ENCODE data around the gene OCA2.

OCA2 gene

GRCh38 chr15:27763514-27763913 lies 335.6 kb downstream of the OCA2 start:
- no peak overlapping the region for H3K27ac ChIP-seq (ENCODE audit: low read length)
- H3K79me2 ChIP-seq (ENCODE audit: low read length), result no peaks in the 10 kb centered on the region
- H3K36me3 ChIP-seq (replicated peaks; ENCODE audit: insufficient read depth, low read length), result no peaks in the 10 kb centered on the region
- no peak overlapping the region for H3K9ac ChIP-seq (ENCODE audit: low read length)
- H3K27me3 ChIP-seq (replicated peaks; ENCODE audit: insufficient read depth, low read length), result no peaks in the 10 kb centered on the region
- TF ChIP-seq EZH2 (optimal IDR thresholded peaks at IDR 0.05; ENCODE audit: low read depth, low read length) (no peak), CTCF (IDR thresholded peaks at IDR 0.05; ENCODE audit: low read length) (no peak), EZH2phosphoT487 (IDR thresholded peaks at IDR 0.05; ENCODE audit: low read length) (no peak)
- H3K9me2 ChIP-seq (replicated peaks; ENCODE audit: insufficient read depth, low read length), result no peaks in the 10 kb centered on the region
- H3K9me3 ChIP-seq (replicated peaks; ENCODE audit: insufficient read depth, low read length), result no peaks in the 10 kb centered on the region
- no peaks in the 10 kb centered on the region for H3K4me1 ChIP-seq (ENCODE audit: low read length)
- no peak overlapping the region for H2AFZ ChIP-seq (ENCODE audit: low read length)
- no peak overlapping the region for H3K4me2 ChIP-seq (ENCODE audit: low read depth, low read length)
- no peaks in the 10 kb centered on the region for H3F3A ChIP-seq (ENCODE audit: insufficient read depth, low read length)
- DNase-seq, result no peak
- no peaks in the 10 kb centered on the region for H4K20me1 ChIP-seq (ENCODE audit: insufficient read depth, low read length)
- H3K4me3 ChIP-seq (ENCODE audit: low read length), result no peak overlapping the region

GRCh38 chr15:27762471-27762870 lies 336.6 kb downstream of the OCA2 start:
- H3K27me3 ChIP-seq (replicated peaks; ENCODE audit: insufficient read depth, low read length), result no peaks in the 10 kb centered on the region
- no peaks in the 10 kb centered on the region for H3K4me1 ChIP-seq (ENCODE audit: low read length)
- no peak for DNase-seq
- no peaks in the 10 kb centered on the region for H4K20me1 ChIP-seq (ENCODE audit: insufficient read depth, low read length)
- no peaks in the 10 kb centered on the region for H3K9me3 ChIP-seq (replicated peaks; ENCODE audit: insufficient read depth, low read length)
- no peak overlapping the region for H2AFZ ChIP-seq (ENCODE audit: low read length)
- H3K27ac ChIP-seq (ENCODE audit: low read length), result no peak overlapping the region
- no peak overlapping the region for H3K4me2 ChIP-seq (ENCODE audit: low read depth, low read length)
- H3F3A ChIP-seq (ENCODE audit: insufficient read depth, low read length), result no peaks in the 10 kb centered on the region
- H3K9me2 ChIP-seq (replicated peaks; ENCODE audit: insufficient read depth, low read length), result no peaks in the 10 kb centered on the region
- TF ChIP-seq EZH2phosphoT487 (IDR thresholded peaks at IDR 0.05; ENCODE audit: low read length) (no peak), CTCF (IDR thresholded peaks at IDR 0.05; ENCODE audit: low read length) (no peak), EZH2 (optimal IDR thresholded peaks at IDR 0.05; ENCODE audit: low read depth, low read length) (no peak)
- H3K4me3 ChIP-seq (ENCODE audit: low read length), result no peak overlapping the region
- H3K79me2 ChIP-seq (ENCODE audit: low read length), result no peaks in the 10 kb centered on the region
- H3K36me3 ChIP-seq (replicated peaks; ENCODE audit: insufficient read depth, low read length), result no peaks in the 10 kb centered on the region
- no peak overlapping the region for H3K9ac ChIP-seq (ENCODE audit: low read length)

- Histone ChIP-seq H3K4me2 (ENCODE audit: low read depth, low read length) (no peak overlapping the region), H3K27me3 (replicated peaks; ENCODE audit: insufficient read depth, low read length) (no peaks in the 10 kb centered on the region), H3K4me1 (ENCODE audit: low read length) (no peaks in the 10 kb centered on the region), H3K9ac (ENCODE audit: low read length) (no peak overlapping the region), H3K27ac (ENCODE audit: low read length) (no peak overlapping the region), H3K79me2 (ENCODE audit: low read length) (no peaks in the 10 kb centered on the region), H4K20me1 (ENCODE audit: insufficient read depth, low read length) (no peaks in the 10 kb centered on the region), H2AFZ (ENCODE audit: low read length) (no peak overlapping the region), H3K9me3 (replicated peaks; ENCODE audit: insufficient read depth, low read length) (no peaks in the 10 kb centered on the region), H3F3A (ENCODE audit: insufficient read depth, low read length) (no peaks in the 10 kb centered on the region), H3K4me3 (ENCODE audit: low read length) (no peak overlapping the region), H3K36me3 (replicated peaks; ENCODE audit: insufficient read depth, low read length) (no peaks in the 10 kb centered on the region), H3K9me2 (replicated peaks; ENCODE audit: insufficient read depth, low read length) (no peaks in the 10 kb centered on the region)
- no peak for TF ChIP-seq EZH2 (optimal IDR thresholded peaks at IDR 0.05; ENCODE audit: low read depth, low read length)
- DNase-seq, result no peak
Observed at GRCh38 chr15:27757052-27757451, 342.1 kb downstream of the OCA2 start.

GRCh38 chr15:27752691-27753090 lies 346.4 kb downstream of the OCA2 start:
- H3K79me2 ChIP-seq (ENCODE audit: low read length), result no peaks in the 10 kb centered on the region
- H3K4me3 ChIP-seq (ENCODE audit: low read length), result no peak overlapping the region
- no peak overlapping the region for H3K4me2 ChIP-seq (ENCODE audit: low read depth, low read length)
- no peaks in the 10 kb centered on the region for H3K9me2 ChIP-seq (replicated peaks; ENCODE audit: insufficient read depth, low read length)
- no peaks in the 10 kb centered on the region for H4K20me1 ChIP-seq (ENCODE audit: insufficient read depth, low read length)
- no peaks in the 10 kb centered on the region for H3K9me3 ChIP-seq (replicated peaks; ENCODE audit: insufficient read depth, low read length)
- DNase-seq, result no peak
- H3K36me3 ChIP-seq (replicated peaks; ENCODE audit: insufficient read depth, low read length), result no peaks in the 10 kb centered on the region
- no peak overlapping the region for H3K27ac ChIP-seq (ENCODE audit: low read length)
- no peaks in the 10 kb centered on the region for H3F3A ChIP-seq (ENCODE audit: insufficient read depth, low read length)
- no peak overlapping the region for H2AFZ ChIP-seq (ENCODE audit: low read length)
- no peak overlapping the region for H3K9ac ChIP-seq (ENCODE audit: low read length)
- H3K4me1 ChIP-seq (ENCODE audit: low read length), result no peaks in the 10 kb centered on the region
- no peaks in the 10 kb centered on the region for H3K27me3 ChIP-seq (replicated peaks; ENCODE audit: insufficient read depth, low read length)
- TF ChIP-seq EZH2 (optimal IDR thresholded peaks at IDR 0.05; ENCODE audit: low read depth, low read length) (no peak), EZH2phosphoT487 (IDR thresholded peaks at IDR 0.05; ENCODE audit: low read length) (no peak), CTCF (IDR thresholded peaks at IDR 0.05; ENCODE audit: low read length) (no peak)
